Neural progenitor cell (in vitro differentiated cells): ENCODE data around the gene NDNF. TPM values are rescaled to one million over a fixed set of nuclear protein-coding genes. Genes with fewer than 3 reads are reported as not detected.

Experiments used
- DNase-seq: peaks from one replicate; pipeline ENCODE4 v3.0.0-alpha.2; 2016; ENCODE audit warnings: low spot score
- H2AFZ ChIP-seq: fragments of 200-600 bp; sonication (generic); replicated peaks from 2 replicates; pipeline ENCODE4 v1.6.1; 2016; ENCODE audit warnings: antibody characterized with exemption
- H3F3A ChIP-seq: fragments of 200-600 bp; sonication (generic); 2 replicates; pipeline ENCODE4 v1.6.1; 2016; ENCODE audit warnings: antibody characterized with exemption, low read depth
- H3K27ac ChIP-seq: fragments of 200-600 bp; sonication (generic); 2 replicates; pipeline ENCODE4 v1.5.1; 2016; ENCODE audit warnings: mild to moderate bottlenecking
- H3K27me3 ChIP-seq: fragments of 200-600 bp; sonication (generic); 2 replicates; pipeline ENCODE4 v1.6.1; 2016; ENCODE audit warnings: mild to moderate bottlenecking, moderate library complexity
- H3K36me3 ChIP-seq: fragments of 200-600 bp; sonication (generic); 2 replicates; pipeline ENCODE4 v1.5.1; 2016
- H3K4me1 ChIP-seq: fragments of 200-600 bp; sonication (generic); 2 replicates; pipeline ENCODE4 v1.6.1; 2016; ENCODE audit warnings: mixed run types
- H3K4me2 ChIP-seq: fragments of 200-600 bp; sonication (generic); 2 replicates; pipeline ENCODE4 v1.6.1; 2016
- H3K4me3 ChIP-seq: fragments of 200-600 bp; sonication (generic); 2 replicates; pipeline ENCODE4 v1.5.1; 2016
- H3K79me2 ChIP-seq: fragments of 200-600 bp; sonication (generic); 2 replicates; pipeline ENCODE4 v1.6.1; 2016; ENCODE audit warnings: low read depth
- H3K9ac ChIP-seq: fragments of 200-600 bp; sonication (generic); 2 replicates; pipeline ENCODE4 v1.6.1; 2016
- H3K9me3 ChIP-seq: fragments of 200-600 bp; sonication (generic); 2 replicates; pipeline ENCODE4 v1.5.1; 2016; ENCODE audit warnings: low read depth
- H4K20me1 ChIP-seq: fragments of 200-600 bp; sonication (generic); 2 replicates; pipeline ENCODE4 v1.6.1; 2016; ENCODE audit warnings: low read depth
- H3K27ac Mint-ChIP-seq: 3 replicates; pipeline ENCODE4 v1.8.0; 2021; ENCODE audit warnings: mixed read lengths
- H3K27me3 Mint-ChIP-seq: 2 replicates; pipeline ENCODE4 v1.8.0; 2022; ENCODE audit warnings: low read depth, mild to moderate bottlenecking, inconsistent platforms, moderate library complexity, mixed read lengths; ENCODE audit not compliant: insufficient read depth
- H3K36me3 Mint-ChIP-seq: 3 replicates; pipeline ENCODE4 v1.8.0; 2021; ENCODE audit warnings: mixed read lengths
- H3K4me1 Mint-ChIP-seq: 3 replicates; pipeline ENCODE4 v1.8.0; 2021; ENCODE audit warnings: mixed read lengths
- H3K4me3 Mint-ChIP-seq: 3 replicates; pipeline ENCODE4 v1.8.0; 2021; ENCODE audit warnings: mild to moderate bottlenecking, moderate library complexity, mixed read lengths
- H3K9me3 Mint-ChIP-seq: 3 replicates; pipeline ENCODE4 v1.8.0; 2020; ENCODE audit warnings: mixed read lengths
- EZH2 ChIP-seq: fragments of 200-600 bp; sonication (generic); IDR thresholded peaks from 2 replicates; pipeline ENCODE4 v1.6.1; 2017; ENCODE audit warnings: antibody characterized with exemption, mild to moderate bottlenecking, moderate library complexity
- EZH2phosphoT487 ChIP-seq: fragments of 200-600 bp; sonication (generic); IDR thresholded peaks from 2 replicates; pipeline ENCODE4 v1.6.1; 2017; ENCODE audit warnings: antibody characterized with exemption
- total RNA-seq: library from RNA; depleted of rRNA; stranded (reverse); fragments of >200 nt; gene quantifications from 2 replicates; pipeline ENCODE4 v1.2.3, GENCODE V29; 2015; ENCODE audit warnings: low replicate concordance
- TF ChIP-seq, protein P1 (sequence below): fragments of 200-600 bp; sonication (generic); IDR thresholded peaks from 2 replicates; pipeline ENCODE4 v1.5.1; 2017; ENCODE audit warnings: antibody characterized with exemption, mild to moderate bottlenecking

The NDNF gene, protein sequence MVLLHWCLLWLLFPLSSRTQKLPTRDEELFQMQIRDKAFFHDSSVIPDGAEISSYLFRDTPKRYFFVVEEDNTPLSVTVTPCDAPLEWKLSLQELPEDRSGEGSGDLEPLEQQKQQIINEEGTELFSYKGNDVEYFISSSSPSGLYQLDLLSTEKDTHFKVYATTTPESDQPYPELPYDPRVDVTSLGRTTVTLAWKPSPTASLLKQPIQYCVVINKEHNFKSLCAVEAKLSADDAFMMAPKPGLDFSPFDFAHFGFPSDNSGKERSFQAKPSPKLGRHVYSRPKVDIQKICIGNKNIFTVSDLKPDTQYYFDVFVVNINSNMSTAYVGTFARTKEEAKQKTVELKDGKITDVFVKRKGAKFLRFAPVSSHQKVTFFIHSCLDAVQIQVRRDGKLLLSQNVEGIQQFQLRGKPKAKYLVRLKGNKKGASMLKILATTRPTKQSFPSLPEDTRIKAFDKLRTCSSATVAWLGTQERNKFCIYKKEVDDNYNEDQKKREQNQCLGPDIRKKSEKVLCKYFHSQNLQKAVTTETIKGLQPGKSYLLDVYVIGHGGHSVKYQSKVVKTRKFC
- total RNA-seq = 4.0 and 4.2 TPM in 2 replicates

DNA sequence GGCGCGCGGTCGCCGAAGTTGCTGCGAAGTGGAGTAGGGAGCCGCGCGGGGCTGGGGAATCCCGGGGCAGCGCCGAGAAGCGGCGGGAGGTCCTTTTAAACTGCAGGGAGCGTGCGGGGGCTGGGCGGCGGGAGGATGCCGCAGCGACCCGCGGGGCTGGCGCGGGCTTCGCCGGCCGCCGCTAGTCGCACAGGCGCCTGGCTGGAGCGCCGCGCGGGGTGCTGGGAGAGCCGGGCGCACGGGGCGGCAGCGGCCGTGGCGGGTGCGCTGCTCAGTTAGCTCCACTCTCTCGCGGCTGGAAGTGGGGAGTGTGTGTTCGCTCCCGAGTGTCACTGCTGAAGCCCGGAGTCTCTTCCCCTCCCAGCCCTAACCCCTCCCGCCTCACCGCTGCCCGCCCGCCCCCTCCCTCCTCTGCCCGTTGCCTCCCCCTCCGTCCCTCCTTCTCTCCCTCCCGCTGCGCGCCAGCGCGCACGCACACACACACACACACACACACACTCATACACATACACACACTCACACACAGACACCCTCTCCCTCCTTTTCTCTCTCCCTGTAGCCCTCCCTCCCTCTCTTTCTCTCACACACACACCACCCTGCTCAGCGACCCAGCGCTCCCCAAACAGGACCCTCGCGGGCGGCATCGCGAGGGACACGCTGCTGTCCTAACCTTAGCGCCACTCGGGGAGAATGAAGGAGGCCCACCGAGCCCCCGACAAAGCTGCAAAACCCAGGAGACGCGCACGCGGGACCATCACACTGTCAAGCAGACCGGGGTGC, at the start of gene NDNF:
NDNF (minus strand) TSS at position 312 of the 780 bp plus-strand sequence. CDS start 26,698 bp downstream, outside the sequence.
- Histone ChIP-seq H3K4me1 (peaks cover 7% of the 10 kb centered on the region), H3K79me2 (no peaks in the 10 kb centered on the region), H3K9ac (no peak within 1 kb of the TSS), H3K27me3 (peaks cover 66% of the 10 kb centered on the region), H4K20me1 (no peaks in the 10 kb centered on the region), H3K36me3 (no peaks in the 10 kb centered on the region), H3F3A (peaks cover 17% of the 10 kb centered on the region), H2AFZ (peak within 1 kb of the TSS; percentile 98), H3K4me3 (peak within 1 kb of the TSS; percentile 59), H3K4me2 (peak within 1 kb of the TSS; percentile 95), H3K9me3 (no peaks in the 10 kb centered on the region), H3K27ac (no peak within 1 kb of the TSS)
- H3K27me3 Mint-ChIP-seq = peaks cover 33% of the 10 kb centered on the region
- H3K4me1 Mint-ChIP-seq = peaks cover 12% of the 10 kb centered on the region
- H3K36me3 Mint-ChIP-seq = no peaks in the 10 kb centered on the region
- TF ChIP-seq EZH2phosphoT487 (no peak), EZH2 (no peak)
- TF ChIP-seq, protein P1, sequence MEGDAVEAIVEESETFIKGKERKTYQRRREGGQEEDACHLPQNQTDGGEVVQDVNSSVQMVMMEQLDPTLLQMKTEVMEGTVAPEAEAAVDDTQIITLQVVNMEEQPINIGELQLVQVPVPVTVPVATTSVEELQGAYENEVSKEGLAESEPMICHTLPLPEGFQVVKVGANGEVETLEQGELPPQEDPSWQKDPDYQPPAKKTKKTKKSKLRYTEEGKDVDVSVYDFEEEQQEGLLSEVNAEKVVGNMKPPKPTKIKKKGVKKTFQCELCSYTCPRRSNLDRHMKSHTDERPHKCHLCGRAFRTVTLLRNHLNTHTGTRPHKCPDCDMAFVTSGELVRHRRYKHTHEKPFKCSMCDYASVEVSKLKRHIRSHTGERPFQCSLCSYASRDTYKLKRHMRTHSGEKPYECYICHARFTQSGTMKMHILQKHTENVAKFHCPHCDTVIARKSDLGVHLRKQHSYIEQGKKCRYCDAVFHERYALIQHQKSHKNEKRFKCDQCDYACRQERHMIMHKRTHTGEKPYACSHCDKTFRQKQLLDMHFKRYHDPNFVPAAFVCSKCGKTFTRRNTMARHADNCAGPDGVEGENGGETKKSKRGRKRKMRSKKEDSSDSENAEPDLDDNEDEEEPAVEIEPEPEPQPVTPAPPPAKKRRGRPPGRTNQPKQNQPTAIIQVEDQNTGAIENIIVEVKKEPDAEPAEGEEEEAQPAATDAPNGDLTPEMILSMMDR = no peak
- peak within 1 kb of the TSS; percentile 93 for H3K4me3 Mint-ChIP-seq
- no peaks in the 10 kb centered on the region for H3K9me3 Mint-ChIP-seq
- peak within 1 kb of the TSS; percentile 75 for H3K27ac Mint-ChIP-seq
- DNase-seq = peak; percentile 74

DNA sequence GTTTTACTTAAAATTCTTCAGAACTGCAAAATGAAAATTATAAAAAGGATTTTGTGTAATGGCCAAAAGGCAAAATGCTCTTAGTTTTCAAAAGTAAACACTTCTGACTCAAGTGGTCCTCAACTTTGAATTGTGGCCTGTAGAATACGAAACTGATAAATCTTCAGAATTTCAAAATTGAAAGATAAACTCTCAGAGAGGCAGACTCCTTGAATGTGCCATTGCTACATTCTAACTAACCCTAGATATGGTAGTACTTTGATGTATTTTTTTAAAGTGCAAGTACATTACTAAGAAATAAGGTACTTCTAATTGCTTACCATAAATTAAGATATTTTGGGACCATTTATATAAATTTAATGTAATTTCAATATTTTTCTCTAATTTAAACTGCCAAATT, 47.4 kb upstream of the NDNF start:
- no peak overlapping the region for H3K4me3 ChIP-seq
- no peaks in the 10 kb centered on the region for H3K4me1 ChIP-seq
- no peak for DNase-seq
- H3K36me3 Mint-ChIP-seq = no peaks in the 10 kb centered on the region
- H3K9ac ChIP-seq = no peak overlapping the region
- no peaks in the 10 kb centered on the region for H3K27me3 ChIP-seq
- H3K9me3 ChIP-seq = no peaks in the 10 kb centered on the region
- H3K79me2 ChIP-seq = no peaks in the 10 kb centered on the region
- no peak overlapping the region for H3K4me2 ChIP-seq
- H4K20me1 ChIP-seq = no peaks in the 10 kb centered on the region
- no peaks in the 10 kb centered on the region for H3K36me3 ChIP-seq
- H3K27ac ChIP-seq = no peak overlapping the region
- no peaks in the 10 kb centered on the region for H3F3A ChIP-seq
- no peak overlapping the region for H3K4me3 Mint-ChIP-seq
- H3K4me1 Mint-ChIP-seq = peaks cover 3% of the 10 kb centered on the region
- H3K27me3 Mint-ChIP-seq = no peaks in the 10 kb centered on the region
- no peaks in the 10 kb centered on the region for H3K9me3 Mint-ChIP-seq
- H2AFZ ChIP-seq = no peak overlapping the region
- H3K27ac Mint-ChIP-seq = no peak overlapping the region
- TF ChIP-seq EZH2 = no peak
- TF ChIP-seq EZH2phosphoT487 = no peak
- TF ChIP-seq, protein P1 = no peak

DNA sequence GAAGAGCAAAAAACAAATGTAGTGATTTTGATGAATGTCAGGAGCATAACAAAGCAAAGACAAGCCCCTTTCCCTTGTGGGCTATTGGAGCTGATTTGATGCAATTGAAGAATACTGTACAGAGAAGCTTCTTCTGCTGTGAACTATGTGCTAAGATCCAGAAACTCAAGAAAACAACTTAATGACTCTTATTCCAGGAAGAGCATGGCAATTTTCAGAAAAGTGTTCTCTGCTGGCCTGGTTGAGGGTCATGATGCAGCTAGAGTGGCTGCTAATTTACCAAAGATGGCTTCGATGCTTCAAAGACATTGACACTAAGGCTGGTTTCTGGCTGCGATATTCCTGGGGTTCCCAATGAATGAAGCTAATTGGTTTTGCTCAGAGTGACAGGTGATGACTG, 46.0 kb upstream of the NDNF start:
- H3K4me1 Mint-ChIP-seq = peaks cover 3% of the 10 kb centered on the region
- H2AFZ ChIP-seq = no peak overlapping the region

More for the DNA sequence above, 46.0 kb upstream of the NDNF start:
- TF ChIP-seq, protein P1 = no peak
- TF ChIP-seq EZH2phosphoT487 (no peak), EZH2 (no peak)
- Mint-ChIP-seq H3K27ac (no peak overlapping the region), H3K4me3 (no peak overlapping the region), H3K9me3 (no peaks in the 10 kb centered on the region), H3K27me3 (no peaks in the 10 kb centered on the region), H3K36me3 (no peaks in the 10 kb centered on the region)
- Histone ChIP-seq H3K79me2 (no peaks in the 10 kb centered on the region), H3K9ac (no peak overlapping the region), H3K4me2 (no peak overlapping the region), H3K27ac (no peak overlapping the region), H3K9me3 (no peaks in the 10 kb centered on the region), H4K20me1 (no peaks in the 10 kb centered on the region), H3K27me3 (no peaks in the 10 kb centered on the region), H3K4me1 (no peaks in the 10 kb centered on the region), H3F3A (no peaks in the 10 kb centered on the region), H3K36me3 (no peaks in the 10 kb centered on the region), H3K4me3 (no peak overlapping the region)
- no peak for DNase-seq
